Measurements from ENCODE around the gene SPRED3. TPM values are rescaled to one million over a fixed set of nuclear protein-coding genes. Genes with fewer than 3 reads are reported as not detected.

The SPRED3 gene
- total and polyA plus RNA-seq, 2 donors (not counting 1 experiment from before 2014, with no cell fraction given) = 1.5 to 2.0 TPM

- Histone ChIP-seq H3K4me3 (replicated peaks in 1 of 4; ENCODE audit: control extremely low read depth in 1 of 4, insufficient read depth in 1 of 4, low read depth in 3 of 4, low read length in 4 of 4) (no peak overlapping the region), H3K27me3 (ENCODE audit: control insufficient read depth, insufficient read depth, low read length) (no peaks in the 10 kb centered on the region), H3K79me2 (ENCODE audit: control insufficient read depth, insufficient read depth, low read length) (peaks cover 34% of the 10 kb centered on the region), H3K9ac (ENCODE audit: insufficient read depth, low read length) (no peak overlapping the region), H3K27ac (ENCODE audit: insufficient read depth, low read length) (no peak overlapping the region), H3K36me3 (ENCODE audit: control insufficient read depth, insufficient read depth, low read length) (peaks cover 16% of the 10 kb centered on the region), H2AFZ (ENCODE audit: low read length) (no peak overlapping the region), H3K9me3 (ENCODE audit: control insufficient read depth, insufficient read depth, low read depth, low read length) (no peaks in the 10 kb centered on the region), H3K4me1 (ENCODE audit: control insufficient read depth, extremely low read depth, insufficient read depth, low read length) (peaks cover 7% of the 10 kb centered on the region), H3K4me2 (ENCODE audit: extremely low read depth, insufficient read depth, low read length) (no peak overlapping the region), H4K20me1 (ENCODE audit: control insufficient read depth, extremely low read depth, insufficient read depth, low read length) (no peaks in the 10 kb centered on the region)
- TF ChIP-seq EZH2 (IDR thresholded peaks at IDR 0.05; ENCODE audit: low read length, missing control alignments) (no peak), CTCF (conservative IDR thresholded peaks at IDR 0.05 in 1 of 2, IDR thresholded peaks at IDR 0.05 in 1 of 2; ENCODE audit: low read depth in 1 of 2, low read length in 2 of 2) (no peak)
- DNase-seq (ENCODE audit: low read depth in 2 of 2) = no peak
Observed at GRCh38 chr19:38377052-38377451, 11.4 kb upstream of the SPRED3 start.

- Histone ChIP-seq H3K9ac (ENCODE audit: insufficient read depth, low read length) (no peak overlapping the region), H4K20me1 (ENCODE audit: control insufficient read depth, extremely low read depth, insufficient read depth, low read length) (no peaks in the 10 kb centered on the region), H3K36me3 (ENCODE audit: control insufficient read depth, insufficient read depth, low read length) (peaks cover 19% of the 10 kb centered on the region), H3K79me2 (ENCODE audit: control insufficient read depth, insufficient read depth, low read length) (peaks cover 34% of the 10 kb centered on the region), H3K4me1 (ENCODE audit: control insufficient read depth, extremely low read depth, insufficient read depth, low read length) (peaks cover 7% of the 10 kb centered on the region), H3K4me3 (replicated peaks in 1 of 4; ENCODE audit: control extremely low read depth in 1 of 4, insufficient read depth in 1 of 4, low read depth in 3 of 4, low read length in 4 of 4) (no peak overlapping the region), H3K4me2 (ENCODE audit: extremely low read depth, insufficient read depth, low read length) (no peak overlapping the region), H3K27me3 (ENCODE audit: control insufficient read depth, insufficient read depth, low read length) (no peaks in the 10 kb centered on the region), H3K27ac (ENCODE audit: insufficient read depth, low read length) (no peak overlapping the region), H3K9me3 (ENCODE audit: control insufficient read depth, insufficient read depth, low read depth, low read length) (no peaks in the 10 kb centered on the region), H2AFZ (ENCODE audit: low read length) (no peak overlapping the region)
- no peak for TF ChIP-seq CTCF (conservative IDR thresholded peaks at IDR 0.05 in 1 of 2, IDR thresholded peaks at IDR 0.05 in 1 of 2; ENCODE audit: low read depth in 1 of 2, low read length in 2 of 2)
- no peak for TF ChIP-seq EZH2 (IDR thresholded peaks at IDR 0.05; ENCODE audit: low read length, missing control alignments)
- peak in 1 of 2 donors; percentile 32 for DNase-seq (ENCODE audit: low read depth in 2 of 2)
Observed at GRCh38 chr19:38378866-38379265, 9.6 kb upstream of the SPRED3 start.

- Histone ChIP-seq H2AFZ (ENCODE audit: low read length) (no peak overlapping the region), H3K27ac (ENCODE audit: insufficient read depth, low read length) (no peak overlapping the region), H3K36me3 (ENCODE audit: control insufficient read depth, insufficient read depth, low read length) (peaks cover 23% of the 10 kb centered on the region), H3K4me3 (replicated peaks in 1 of 4; ENCODE audit: control extremely low read depth in 1 of 4, insufficient read depth in 1 of 4, low read depth in 3 of 4, low read length in 4 of 4) (no peak overlapping the region), H3K4me1 (ENCODE audit: control insufficient read depth, extremely low read depth, insufficient read depth, low read length) (peaks cover 5% of the 10 kb centered on the region), H4K20me1 (ENCODE audit: control insufficient read depth, extremely low read depth, insufficient read depth, low read length) (no peaks in the 10 kb centered on the region), H3K9ac (ENCODE audit: insufficient read depth, low read length) (no peak overlapping the region), H3K4me2 (ENCODE audit: extremely low read depth, insufficient read depth, low read length) (no peak overlapping the region), H3K9me3 (ENCODE audit: control insufficient read depth, insufficient read depth, low read depth, low read length) (no peaks in the 10 kb centered on the region), H3K79me2 (ENCODE audit: control insufficient read depth, insufficient read depth, low read length) (peaks cover 20% of the 10 kb centered on the region), H3K27me3 (ENCODE audit: control insufficient read depth, insufficient read depth, low read length) (no peaks in the 10 kb centered on the region)
- TF ChIP-seq EZH2 (IDR thresholded peaks at IDR 0.05; ENCODE audit: low read length, missing control alignments) = no peak
- TF ChIP-seq CTCF (conservative IDR thresholded peaks at IDR 0.05 in 1 of 2, IDR thresholded peaks at IDR 0.05 in 1 of 2; ENCODE audit: low read depth in 1 of 2, low read length in 2 of 2) = no peak
- no peak for DNase-seq (ENCODE audit: low read depth in 2 of 2)
Observed at GRCh38 chr19:38381138-38381537, 7.4 kb upstream of the SPRED3 start.

Data from fibroblast of lung (primary cell).